DND-41 (cell line): ENCODE measurements around the gene CALHM6.

Source experiments
- ATAC-seq: fragments of 200-7000 bp; cut with Tn5 transposase; 3 replicates; pipeline ENCODE4 v1.9.1; 2021; ENCODE audit warnings: low read depth; ENCODE audit not compliant: insufficient read depth
- DNase-seq: peaks from one replicate; pipeline ENCODE4 v3.0.0-alpha.2; 2020
- H2AFZ ChIP-seq: 2 replicates; pipeline ENCODE4 v1.6.0; 2012; ENCODE audit warnings: low read depth, low read length
- H3K27ac ChIP-seq: 2 replicates; pipeline ENCODE4 v1.5.1; 2012; ENCODE audit warnings: low read length, inconsistent platforms
- H3K27me3 ChIP-seq: fragments of 200-600 bp; sonication (generic); 2 replicates; pipeline ENCODE4 v1.6.0; 2012; ENCODE audit warnings: low read length, mild to moderate bottlenecking, inconsistent platforms; ENCODE audit not compliant: insufficient read depth, poor library complexity
- H3K36me3 ChIP-seq: 2 replicates; pipeline ENCODE4 v1.5.1; 2012; ENCODE audit warnings: low read length, inconsistent platforms; ENCODE audit not compliant: insufficient read depth
- H3K4me1 ChIP-seq: 2 replicates; pipeline ENCODE4 v1.5.1; 2012; ENCODE audit warnings: mild to moderate bottlenecking, low read length; ENCODE audit not compliant: insufficient read depth
- H3K4me2 ChIP-seq: 2 replicates; pipeline ENCODE4 v1.6.0; 2012; ENCODE audit warnings: mild to moderate bottlenecking, moderate library complexity, low read length, inconsistent platforms; ENCODE audit not compliant: insufficient read depth
- H3K4me3 ChIP-seq, 2 experiments: fragments of 200-600 bp in 1 of 2; shearing (Covaris generic) in 1 of 2; 2 replicates each; pipeline ENCODE4 v1.5.1; 2012 to 2016; ENCODE audit warnings: inconsistent platforms in 2 of 2, low read length in 2 of 2, mild to moderate bottlenecking in 2 of 2, low read depth in 1 of 2, moderate library complexity in 1 of 2
- H3K79me2 ChIP-seq: 2 replicates; pipeline ENCODE4 v1.6.0; 2012; ENCODE audit warnings: low read length, inconsistent platforms; ENCODE audit not compliant: insufficient read depth
- H3K9ac ChIP-seq: 2 replicates; pipeline ENCODE4 v1.6.0; 2012; ENCODE audit warnings: low read depth, mild to moderate bottlenecking, inconsistent platforms, low read length, moderate library complexity
- H3K9me3 ChIP-seq: 2 replicates; pipeline ENCODE4 v1.5.1; 2012; ENCODE audit warnings: low read length, moderate library complexity, mild to moderate bottlenecking, inconsistent platforms; ENCODE audit not compliant: insufficient read depth, severe bottlenecking
- H4K20me1 ChIP-seq: 2 replicates; pipeline ENCODE4 v1.6.0; 2012; ENCODE audit warnings: low read length; ENCODE audit not compliant: insufficient read depth
- CTCF ChIP-seq: IDR thresholded peaks from 2 replicates; pipeline ENCODE4 v1.5.1; 2012; ENCODE audit warnings: borderline replicate concordance, low read length, moderate library complexity, mild to moderate bottlenecking; ENCODE audit not compliant: poor library complexity, severe bottlenecking; ENCODE audit errors: extremely low read depth
- EZH2 ChIP-seq: IDR thresholded peaks from 3 replicates; pipeline ENCODE4 v1.6.1; 2012; ENCODE audit warnings: borderline replicate concordance, low read depth, mild to moderate bottlenecking, moderate library complexity, low read length, inconsistent platforms; ENCODE audit not compliant: severe bottlenecking

The CALHM6 gene

DNA sequence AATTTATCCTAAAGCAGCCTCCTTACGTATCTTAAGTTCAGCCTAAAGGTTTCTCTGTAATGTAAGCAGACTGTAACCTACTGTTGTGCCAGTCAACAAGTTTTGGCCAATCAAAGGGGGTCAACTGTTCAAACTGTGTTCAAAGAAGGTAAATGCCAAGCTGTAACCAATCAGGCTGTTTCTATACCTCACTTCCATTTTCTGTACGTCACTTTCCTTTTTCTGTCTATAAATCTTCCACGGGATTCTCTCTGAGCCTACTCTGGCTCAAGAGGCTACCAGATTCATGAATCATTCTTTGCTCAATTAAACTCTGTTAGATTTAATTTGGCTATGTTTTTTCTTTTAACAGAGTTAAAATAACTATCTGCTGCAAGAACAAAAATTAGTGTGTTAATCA lies 5.1 kb upstream of the CALHM6 start:
- no peak overlapping the region for H3K9ac ChIP-seq
- no peak for ATAC-seq
- DNase-seq: no peak
- no peak overlapping the region for H3K4me3 ChIP-seq
- H3K27me3 ChIP-seq: no peaks in the 10 kb centered on the region
- H3K4me2 ChIP-seq: no peak overlapping the region
- no peak overlapping the region for H2AFZ ChIP-seq
- peaks cover 23% of the 10 kb centered on the region for H3K4me1 ChIP-seq
- no peak overlapping the region for H3K27ac ChIP-seq
- no peaks in the 10 kb centered on the region for H3K79me2 ChIP-seq
- H3K9me3 ChIP-seq: no peaks in the 10 kb centered on the region
- H4K20me1 ChIP-seq: no peaks in the 10 kb centered on the region
- no peaks in the 10 kb centered on the region for H3K36me3 ChIP-seq
- TF ChIP-seq CTCF (no peak), EZH2 (no peak)

DNA sequence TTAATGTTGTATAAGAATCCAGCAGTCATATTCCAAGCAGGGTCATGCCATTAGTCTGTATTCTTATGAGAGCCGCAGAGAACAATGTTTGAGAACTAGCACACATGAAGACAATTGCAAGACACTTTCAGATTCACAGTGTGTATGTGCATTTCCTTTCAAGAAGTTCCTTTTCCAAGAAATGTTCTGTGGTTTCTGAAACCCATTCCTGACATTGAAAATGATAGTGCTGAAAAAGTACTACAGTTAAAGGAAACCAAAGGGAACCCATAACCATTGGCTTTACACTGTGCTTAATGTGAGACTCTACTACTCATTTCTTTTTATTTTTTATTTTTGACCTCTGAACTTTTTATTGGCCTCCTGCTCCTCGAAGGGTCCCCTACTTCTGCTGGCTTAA lies 4.2 kb upstream of the CALHM6 start:
- no peaks in the 10 kb centered on the region for H3K36me3 ChIP-seq
- H3K27ac ChIP-seq: peak overlapping the region; percentile 47; the same call in 1 of the 2 replicates
- no peaks in the 10 kb centered on the region for H4K20me1 ChIP-seq
- no peaks in the 10 kb centered on the region for H3K79me2 ChIP-seq
- no peaks in the 10 kb centered on the region for H3K9me3 ChIP-seq
- H3K27me3 ChIP-seq: no peaks in the 10 kb centered on the region
- no peak overlapping the region for H3K4me2 ChIP-seq
- peaks cover 27% of the 10 kb centered on the region for H3K4me1 ChIP-seq
- no peak overlapping the region for H2AFZ ChIP-seq
- no peak overlapping the region for H3K9ac ChIP-seq
- peak; percentile 74 for ATAC-seq
- H3K4me3 ChIP-seq: no peak overlapping the region
- DNase-seq: no peak
- TF ChIP-seq CTCF: no peak

GRCh38 chr6:116458264-116458663 lies 2.9 kb upstream of the CALHM6 start:
- no peaks in the 10 kb centered on the region for H4K20me1 ChIP-seq
- DNase-seq: no peak
- H3K27me3 ChIP-seq: no peaks in the 10 kb centered on the region
- no peak overlapping the region for H2AFZ ChIP-seq
- H3K27ac ChIP-seq: no peak overlapping the region
- no peak overlapping the region for H3K4me3 ChIP-seq
- ATAC-seq: no peak
- TF ChIP-seq CTCF (no peak), EZH2 (no peak)
- no peaks in the 10 kb centered on the region for H3K79me2 ChIP-seq
- H3K9me3 ChIP-seq: no peaks in the 10 kb centered on the region
- no peak overlapping the region for H3K4me2 ChIP-seq
- H3K9ac ChIP-seq: no peak overlapping the region
- peaks cover 35% of the 10 kb centered on the region for H3K4me1 ChIP-seq
- H3K36me3 ChIP-seq: no peaks in the 10 kb centered on the region

- H3K79me2 ChIP-seq: no peaks in the 10 kb centered on the region
- no peak for DNase-seq
- ATAC-seq: no peak
- no peaks in the 10 kb centered on the region for H4K20me1 ChIP-seq
- H3K27ac ChIP-seq: no peak overlapping the region
- H3K4me1 ChIP-seq: peaks cover 38% of the 10 kb centered on the region
- no peak for TF ChIP-seq CTCF
- TF ChIP-seq EZH2: no peak
- no peak overlapping the region for H3K4me2 ChIP-seq
- H3K36me3 ChIP-seq: no peaks in the 10 kb centered on the region
- H2AFZ ChIP-seq: no peak overlapping the region
- H3K4me3 ChIP-seq: no peak overlapping the region
- H3K27me3 ChIP-seq: no peaks in the 10 kb centered on the region
- H3K9ac ChIP-seq: no peak overlapping the region
- no peaks in the 10 kb centered on the region for H3K9me3 ChIP-seq
These were observed 1.2 kb upstream of the CALHM6 start for GRCh38 chr6:116459927-116460326.
